Lung (tissue), 12 donors: ENCODE measurements around the gene MAX. TPM values are rescaled to one million over a fixed set of nuclear protein-coding genes. Genes with fewer than 3 reads are reported as not detected.

Source experiments
- ATAC-seq: fragments of 200-7000 bp; cut with Tn5 transposase; one replicate; pipeline ENCODE4 v1.9.1; 2020; ENCODE audit warnings: moderate number of reproducible peaks; ENCODE audit not compliant: insufficient read depth, low FRiP score
- DNase-seq, 3 donors: peaks; one replicate each; pipeline ENCODE4 v3.0.0-alpha.2; 2013 to 2017
- H3K27ac ChIP-seq, 2 donors: one replicate each; pipeline ENCODE4 v1.5.1; 2013; ENCODE audit warnings: mild to moderate bottlenecking in 2 of 2, moderate library complexity in 2 of 2, control low read depth in 1 of 2, inconsistent platforms in 1 of 2, low read depth in 1 of 2, low read length in 1 of 2
- H3K27me3 ChIP-seq, 3 donors: one replicate each; pipeline ENCODE4 v1.5.1; 2013; ENCODE audit warnings: low read length in 2 of 3; ENCODE audit not compliant: control insufficient read depth in 3 of 3, insufficient read depth in 3 of 3
- H3K36me3 ChIP-seq, 4 donors: one replicate each; pipeline ENCODE4 v1.5.1; 2013; ENCODE audit warnings: low read length in 4 of 4, mild to moderate bottlenecking in 1 of 4, moderate library complexity in 1 of 4; ENCODE audit not compliant: control insufficient read depth in 4 of 4, insufficient read depth in 4 of 4
- H3K4me1 ChIP-seq, 5 donors: one replicate each; pipeline ENCODE4 v1.5.1; 2013; ENCODE audit warnings: low read length in 5 of 5, mild to moderate bottlenecking in 2 of 5, moderate library complexity in 1 of 5; ENCODE audit not compliant: control insufficient read depth in 5 of 5, insufficient read depth in 5 of 5
- H3K4me3 ChIP-seq: one replicate; pipeline ENCODE4 v1.5.1; 2013; ENCODE audit warnings: mild to moderate bottlenecking, control low read depth, moderate library complexity
- H3K9ac ChIP-seq, 2 donors: one replicate each; pipeline ENCODE4 v1.5.1; 2013; ENCODE audit warnings: low read length in 2 of 2, control low read depth in 1 of 2; ENCODE audit not compliant: insufficient read depth in 1 of 2
- H3K9me3 ChIP-seq, 4 donors: one replicate each; pipeline ENCODE4 v1.5.1; 2013; ENCODE audit warnings: low read length in 3 of 4, mild to moderate bottlenecking in 1 of 4, moderate library complexity in 1 of 4; ENCODE audit not compliant: control insufficient read depth in 4 of 4, insufficient read depth in 3 of 4
- CTCF ChIP-seq: IDR thresholded peaks from 2 replicates; pipeline ENCODE4 v1.5.1; 2012; ENCODE audit warnings: mild to moderate bottlenecking; ENCODE audit errors: control extremely low read depth, extremely low read depth
- WGBS, 2 donors: extraction: QIAGEN DNeasy Blood & Tissue Kit; methylation state at CpG; one replicate each; pipeline ENCODE4 v1.1.7; 2013; 5-methylcytosine and 5-hydroxymethylcytosine counted together
- polyA plus RNA-seq, 2 donors: library from polyadenylated mRNA; stranded (reverse); fragments of 200-250 nt; gene quantifications; one replicate each; pipeline ENCODE4 v1.2.1, GENCODE V29; 2013
- total RNA-seq, 2 donors: library from RNA; depleted of rRNA in 1 of 2; stranded (reverse); fragments of >200 nt in 1 of 2; gene quantifications; one replicate each; pipeline ENCODE4 v1.2.1, GENCODE V29; 2014 to 2021
- donor health status: control.
- donor health status: control.
- donor health status: Bipolar disorder and iron deficiency.
- donor health status: healthy.
- donor health status: DM: yes; HTN: yes; CAD: no.

The MAX gene
- total and polyA plus RNA-seq, 4 donors, result 45.1 to 110 (median 57.7) TPM

- no peak for TF ChIP-seq CTCF
- Histone ChIP-seq H3K27ac (peak overlapping the region in 1 of 2 donors; percentile 15), H3K4me3 (no peak overlapping the region), H3K9me3 (peaks cover 0 to 4% (median 0%) of the 10 kb centered on the region in 4 donors), H3K27me3 (no peaks in the 10 kb centered on the region), H3K36me3 (peaks cover 2 to 28% (median 13%) of the 10 kb centered on the region in 4 donors), H3K4me1 (peaks cover 0 to 21% (median 17%) of the 10 kb centered on the region in 5 donors), H3K9ac (no peak overlapping the region)
- ATAC-seq (no peak), DNase-seq (no peak)
- WGBS, 2 donors, result 89 to 94% methylated on average over 5 of the region's 5 CpGs
These were observed 32.4 kb downstream of the MAX start for GRCh38 chr14:65069874-65070413.

GRCh38 chr14:65065719-65066118 is 36.6 kb downstream of the MAX start:
- DNase-seq (peak in 2 of 3 donors; percentile 28 to 67), ATAC-seq (no peak)
- peaks cover 2 to 51% (median 32%) of the 10 kb centered on the region in 4 donors for H3K36me3 ChIP-seq
- peaks cover 0 to 4% (median 0%) of the 10 kb centered on the region in 4 donors for H3K9me3 ChIP-seq
- no peak overlapping the region for H3K9ac ChIP-seq
- 84 to 93% methylated on average over 7 of the region's 7 CpGs for WGBS, 2 donors
- H3K4me3 ChIP-seq, result no peak overlapping the region
- H3K27me3 ChIP-seq, result no peaks in the 10 kb centered on the region
- H3K27ac ChIP-seq, result no peak overlapping the region
- TF ChIP-seq CTCF, result no peak
- H3K4me1 ChIP-seq, result peaks cover 0 to 17% (median 0%) of the 10 kb centered on the region in 5 donors

GRCh38 chr14:65062096-65063075 is 39.9 kb downstream of the MAX start:
- no peak for ATAC-seq

More at GRCh38 chr14:65062096-65063075, 39.9 kb downstream of the MAX start:
- Histone ChIP-seq H3K27me3 (no peaks in the 10 kb centered on the region), H3K27ac (no peak overlapping the region), H3K4me3 (no peak overlapping the region), H3K9me3 (no peaks in the 10 kb centered on the region), H3K9ac (no peak overlapping the region), H3K4me1 (peaks cover 0 to 11% (median 0%) of the 10 kb centered on the region in 5 donors), H3K36me3 (peaks cover 2 to 41% (median 31%) of the 10 kb centered on the region in 4 donors)
- DNase-seq, result no peak
- 93 to 97% methylated on average over 16 of the region's 16 CpGs for WGBS, 2 donors
- no peak for TF ChIP-seq CTCF
